Measurements from ENCODE around the gene CEP131. TPM values are rescaled to one million over a fixed set of nuclear protein-coding genes. Genes with fewer than 3 reads are reported as not detected.

The CEP131 gene
- total and polyA plus RNA-seq, 2 donors (not counting 3 experiments of a cell fraction or from before 2014, with no cell fraction given), result 5.3 to 17.9 TPM

- ChIA-PET POLR2A (no interaction called here), CTCF (no interaction called here)
- TF ChIP-seq EZH2 (IDR thresholded peaks at IDR 0.05; ENCODE audit: borderline replicate concordance, low read depth, low read length, severe bottlenecking), result no peak
- TF ChIP-seq MYC (IDR thresholded peaks at IDR 0.05; ENCODE audit: low read depth, low read length), result no peak
- TF ChIP-seq POLR2A (IDR thresholded peaks at IDR 0.05; ENCODE audit: low read depth, low read length), result no peak
- TF ChIP-seq CTCF (IDR thresholded peaks at IDR 0.05; ENCODE audit: extremely low read depth in 1 of 2, insufficient read depth in 1 of 2, low read depth in 1 of 2, low read length in 2 of 2), result no peak
- DNase-seq (ENCODE audit: low read depth, low spot score) (no peak), FAIRE-seq (no peak)
- Histone ChIP-seq H3K27me3 (ENCODE audit: control insufficient read depth in 2 of 2, insufficient read depth in 2 of 2, low read length in 2 of 2) (no peaks in the 10 kb centered on the region), H3K4me3 (replicated peaks in 1 of 3; ENCODE audit: insufficient read depth in 1 of 3, low read depth in 1 of 3, low read length in 3 of 3) (no peak overlapping the region), H3K27ac (ENCODE audit: insufficient read depth, low read depth, low read length) (no peak overlapping the region), H2AFZ (ENCODE audit: low read depth, low read length) (no peak overlapping the region), H3K9ac (replicated peaks; ENCODE audit: extremely low read depth, insufficient read depth, low read length) (no peak overlapping the region), H3K4me1 (ENCODE audit: control insufficient read depth, extremely low read depth, insufficient read depth, low read length) (peaks cover 9% of the 10 kb centered on the region), H3K4me2 (ENCODE audit: insufficient read depth, low read length) (no peak overlapping the region), H3K9me1 (replicated peaks; ENCODE audit: control insufficient read depth, extremely low read depth, insufficient read depth, low read length) (no peaks in the 10 kb centered on the region), H3K9me3 (replicated peaks; ENCODE audit: control insufficient read depth, insufficient read depth, low read length) (no peaks in the 10 kb centered on the region), H3K36me3 (ENCODE audit: control insufficient read depth in 2 of 2, extremely low read depth in 1 of 2, insufficient read depth in 2 of 2, low read length in 2 of 2) (no peaks in the 10 kb centered on the region), H3K79me2 (ENCODE audit: control insufficient read depth, insufficient read depth, low read length) (peaks cover 4% of the 10 kb centered on the region), H4K20me1 (replicated peaks; ENCODE audit: control insufficient read depth, extremely low read depth, insufficient read depth, low read length) (no peaks in the 10 kb centered on the region)
- BruUV-seq (replicated peaks), result no TSS peak
- dilution Hi-C loops (cut with MboI; ENCODE audit: extremely low pct_ligation_motif_present, low sequenced_read_pairs), result no loop called here
- intact Hi-C loops (cut with micrococcal nuclease), result no loop called here
Measured at GRCh38 chr17:81217491-81217890, 5.3 kb downstream of the CEP131 start.

DNA sequence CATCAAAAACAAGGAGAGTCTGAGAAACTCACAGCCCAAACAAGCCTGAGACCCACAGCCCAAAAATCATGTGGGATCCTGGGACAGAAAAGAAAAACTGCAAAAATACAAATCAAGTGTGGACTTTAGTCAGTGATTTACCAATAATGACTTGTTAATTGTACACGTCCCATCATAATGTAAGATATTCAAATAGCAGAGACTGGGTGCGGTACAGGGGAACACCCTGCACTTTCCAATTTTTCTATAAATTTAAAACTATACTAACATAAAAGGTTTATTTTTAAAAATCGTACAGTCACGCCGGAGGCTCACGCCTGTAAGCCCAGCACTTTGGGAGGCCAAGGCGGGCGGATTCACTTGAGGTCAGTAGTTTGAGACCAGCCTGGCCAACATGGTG is 8.8 kb downstream of the CEP131 start:
- Histone ChIP-seq H3K4me1 (ENCODE audit: control insufficient read depth, extremely low read depth, insufficient read depth, low read length) (peaks cover 6% of the 10 kb centered on the region), H3K4me2 (ENCODE audit: insufficient read depth, low read length) (no peak overlapping the region), H3K4me3 (replicated peaks in 1 of 3; ENCODE audit: insufficient read depth in 1 of 3, low read depth in 1 of 3, low read length in 3 of 3) (no peak overlapping the region), H2AFZ (ENCODE audit: low read depth, low read length) (no peak overlapping the region), H3K9ac (replicated peaks; ENCODE audit: extremely low read depth, insufficient read depth, low read length) (no peak overlapping the region), H3K79me2 (ENCODE audit: control insufficient read depth, insufficient read depth, low read length) (no peaks in the 10 kb centered on the region), H3K27ac (ENCODE audit: insufficient read depth, low read depth, low read length) (no peak overlapping the region), H3K36me3 (ENCODE audit: control insufficient read depth in 2 of 2, extremely low read depth in 1 of 2, insufficient read depth in 2 of 2, low read length in 2 of 2) (no peaks in the 10 kb centered on the region), H3K9me1 (replicated peaks; ENCODE audit: control insufficient read depth, extremely low read depth, insufficient read depth, low read length) (no peaks in the 10 kb centered on the region), H4K20me1 (replicated peaks; ENCODE audit: control insufficient read depth, extremely low read depth, insufficient read depth, low read length) (no peaks in the 10 kb centered on the region), H3K27me3 (ENCODE audit: control insufficient read depth in 2 of 2, insufficient read depth in 2 of 2, low read length in 2 of 2) (no peaks in the 10 kb centered on the region), H3K9me3 (replicated peaks; ENCODE audit: control insufficient read depth, insufficient read depth, low read length) (no peaks in the 10 kb centered on the region)
- intact Hi-C loops (cut with micrococcal nuclease) (no loop called here), dilution Hi-C loops (cut with MboI; ENCODE audit: extremely low pct_ligation_motif_present, low sequenced_read_pairs) (no loop called here)
- BruUV-seq (replicated peaks), result no TSS peak
- POLR2A ChIA-PET, result no interaction called here
- DNase-seq (ENCODE audit: low read depth, low spot score) (no peak), FAIRE-seq (no peak)
- no peak for TF ChIP-seq MYC (IDR thresholded peaks at IDR 0.05; ENCODE audit: low read depth, low read length)
- CTCF ChIA-PET, result no interaction called here
